ENCODE data around the gene CTBP1.

DNA sequence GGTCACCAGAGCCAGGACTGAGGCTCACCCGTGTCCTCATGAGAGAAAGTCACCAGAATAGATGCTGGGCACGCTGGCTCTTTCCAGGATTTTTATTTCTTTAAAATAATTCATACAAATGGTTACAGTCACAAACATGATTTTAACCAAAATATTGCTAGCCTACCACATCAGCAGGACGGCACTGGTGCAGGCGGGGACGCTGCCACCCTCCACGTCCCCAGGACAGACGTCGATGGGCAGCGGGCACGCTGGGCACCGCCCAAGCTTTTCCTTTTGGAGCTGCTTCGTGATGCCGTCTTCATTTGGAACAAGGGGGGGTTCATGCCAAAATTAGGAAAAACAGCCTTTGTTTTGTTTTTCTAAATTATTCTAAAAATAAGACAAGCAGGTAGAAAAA lies 37.6 kb downstream of the CTBP1 start:
- TF ChIP-seq, protein P1, sequence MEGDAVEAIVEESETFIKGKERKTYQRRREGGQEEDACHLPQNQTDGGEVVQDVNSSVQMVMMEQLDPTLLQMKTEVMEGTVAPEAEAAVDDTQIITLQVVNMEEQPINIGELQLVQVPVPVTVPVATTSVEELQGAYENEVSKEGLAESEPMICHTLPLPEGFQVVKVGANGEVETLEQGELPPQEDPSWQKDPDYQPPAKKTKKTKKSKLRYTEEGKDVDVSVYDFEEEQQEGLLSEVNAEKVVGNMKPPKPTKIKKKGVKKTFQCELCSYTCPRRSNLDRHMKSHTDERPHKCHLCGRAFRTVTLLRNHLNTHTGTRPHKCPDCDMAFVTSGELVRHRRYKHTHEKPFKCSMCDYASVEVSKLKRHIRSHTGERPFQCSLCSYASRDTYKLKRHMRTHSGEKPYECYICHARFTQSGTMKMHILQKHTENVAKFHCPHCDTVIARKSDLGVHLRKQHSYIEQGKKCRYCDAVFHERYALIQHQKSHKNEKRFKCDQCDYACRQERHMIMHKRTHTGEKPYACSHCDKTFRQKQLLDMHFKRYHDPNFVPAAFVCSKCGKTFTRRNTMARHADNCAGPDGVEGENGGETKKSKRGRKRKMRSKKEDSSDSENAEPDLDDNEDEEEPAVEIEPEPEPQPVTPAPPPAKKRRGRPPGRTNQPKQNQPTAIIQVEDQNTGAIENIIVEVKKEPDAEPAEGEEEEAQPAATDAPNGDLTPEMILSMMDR (IDR thresholded peaks at IDR 0.05; ENCODE audit: poor library complexity, severe bottlenecking), result no peak
- TF ChIP-seq EZH2 (IDR thresholded peaks at IDR 0.05; ENCODE audit: borderline replicate concordance, insufficient read depth, low read length, poor library complexity, severe bottlenecking), result no peak
- TF ChIP-seq POLR2AphosphoS5 (IDR thresholded peaks at IDR 0.05), result no peak
- no peak for TF ChIP-seq RAD21 (conservative IDR thresholded peaks at IDR 0.05)
- no peak for TF ChIP-seq EP300 (conservative IDR thresholded peaks at IDR 0.05; ENCODE audit: poor library complexity, severe bottlenecking)
